ENCODE measurements around the gene VPS37C. TPM values are rescaled to one million over a fixed set of nuclear protein-coding genes. Genes with fewer than 3 reads are reported as not detected.

Gene VPS37C
- total RNA-seq, 1 experiment from 2014 or later, result 19.0 TPM

DNA sequence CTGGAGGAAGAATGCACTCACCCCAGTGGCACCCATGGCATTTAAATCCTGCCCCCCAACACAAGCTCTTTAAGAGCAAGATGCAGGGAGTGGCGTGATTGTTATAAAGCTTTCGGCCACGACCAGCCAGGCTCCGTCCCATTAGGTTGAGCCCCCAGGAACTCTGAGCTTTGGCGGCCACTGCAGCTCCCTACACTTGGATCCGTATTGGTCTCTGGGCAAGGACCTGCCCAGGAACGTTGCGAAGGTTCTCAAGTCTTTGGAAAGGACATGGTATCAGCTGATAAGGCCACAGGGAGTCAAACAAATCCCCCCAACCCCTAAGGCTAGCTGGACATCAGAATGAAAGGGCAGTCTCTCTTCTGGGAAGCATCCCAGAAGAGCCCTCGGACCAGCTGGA, 9.3 kb upstream of the VPS37C start:
- WGBS (ENCODE audit: extremely low coverage, insufficient read length, low lambda C conversion rate), result no CpG with 5 or more reads among the region's 9 CpGs
- no peak overlapping the region for H4K91ac ChIP-seq (ENCODE audit: insufficient read length, low read depth, low read length)
- Mint-ChIP-seq H3K36me3 (ENCODE audit: insufficient read depth in 1 of 3, low read depth in 3 of 3) (peaks cover 0 to 4% (median 0%) of the 10 kb centered on the region in 3 experiments; a peak in 1 of 7 replicates), H3K4me1 (peaks cover 0 to under 1% of the 10 kb centered on the region in 2 experiments; a peak in 1 of 4 replicates), H3K27me3 (ENCODE audit: low read depth) (peaks cover 32% of the 10 kb centered on the region), H3K4me3 (no peak overlapping the region), H3K9me3 (peaks cover 7 to 9% of the 10 kb centered on the region in 2 experiments; a peak in 4 of 5 replicates), H3K27ac (no peak overlapping the region)
- no peak overlapping the region for H4K5ac ChIP-seq (ENCODE audit: insufficient read length, low read depth, low read length)
- no peak overlapping the region for H2BK15ac ChIP-seq (ENCODE audit: low read depth, low read length)
- no peak overlapping the region for H2AFZ ChIP-seq (ENCODE audit: low read length)
- no peaks in the 10 kb centered on the region for H3K4me1 ChIP-seq (ENCODE audit: insufficient read depth, low read length)
- H3K23me2 ChIP-seq (ENCODE audit: insufficient read length, low read depth, low read length, poor library complexity, severe bottlenecking), result no peaks in the 10 kb centered on the region
- TF ChIP-seq, protein P1, sequence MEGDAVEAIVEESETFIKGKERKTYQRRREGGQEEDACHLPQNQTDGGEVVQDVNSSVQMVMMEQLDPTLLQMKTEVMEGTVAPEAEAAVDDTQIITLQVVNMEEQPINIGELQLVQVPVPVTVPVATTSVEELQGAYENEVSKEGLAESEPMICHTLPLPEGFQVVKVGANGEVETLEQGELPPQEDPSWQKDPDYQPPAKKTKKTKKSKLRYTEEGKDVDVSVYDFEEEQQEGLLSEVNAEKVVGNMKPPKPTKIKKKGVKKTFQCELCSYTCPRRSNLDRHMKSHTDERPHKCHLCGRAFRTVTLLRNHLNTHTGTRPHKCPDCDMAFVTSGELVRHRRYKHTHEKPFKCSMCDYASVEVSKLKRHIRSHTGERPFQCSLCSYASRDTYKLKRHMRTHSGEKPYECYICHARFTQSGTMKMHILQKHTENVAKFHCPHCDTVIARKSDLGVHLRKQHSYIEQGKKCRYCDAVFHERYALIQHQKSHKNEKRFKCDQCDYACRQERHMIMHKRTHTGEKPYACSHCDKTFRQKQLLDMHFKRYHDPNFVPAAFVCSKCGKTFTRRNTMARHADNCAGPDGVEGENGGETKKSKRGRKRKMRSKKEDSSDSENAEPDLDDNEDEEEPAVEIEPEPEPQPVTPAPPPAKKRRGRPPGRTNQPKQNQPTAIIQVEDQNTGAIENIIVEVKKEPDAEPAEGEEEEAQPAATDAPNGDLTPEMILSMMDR (conservative IDR thresholded peaks at IDR 0.05), result no peak
- no peak overlapping the region for H3T11ph ChIP-seq (ENCODE audit: low read length)
- no peak overlapping the region for H3K4me2 ChIP-seq (ENCODE audit: insufficient read depth, insufficient read length, low read length)
- no peaks in the 10 kb centered on the region for H3K79me1 ChIP-seq (ENCODE audit: insufficient read depth, low read depth, low read length, poor library complexity, severe bottlenecking)
- no peak overlapping the region for H3K9ac ChIP-seq (ENCODE audit: extremely low read depth, insufficient read length, low read length)
- no peak overlapping the region for H2BK20ac ChIP-seq (ENCODE audit: low read depth, low read length, poor library complexity, severe bottlenecking)
- H2BK5ac ChIP-seq (ENCODE audit: insufficient read length, low read length), result no peak overlapping the region
- H3K27me3 ChIP-seq (ENCODE audit: insufficient read depth, low read length), result no peaks in the 10 kb centered on the region
- no peak overlapping the region for H3K27ac ChIP-seq (ENCODE audit: insufficient read length, low read depth, low read length)
- H4K20me1 ChIP-seq (ENCODE audit: control insufficient read depth, insufficient read depth, insufficient read length), result no peaks in the 10 kb centered on the region
- no peak overlapping the region for H3K18ac ChIP-seq (ENCODE audit: insufficient read length, low read depth, low read length)
- no peak overlapping the region for H4K8ac ChIP-seq (replicated peaks; ENCODE audit: insufficient read length, low read depth, low read length)
- DNase-seq, result no peak
- no peak overlapping the region for H2AK5ac ChIP-seq (ENCODE audit: insufficient read length, low read length)
- no peaks in the 10 kb centered on the region for H3K9me3 ChIP-seq (ENCODE audit: control insufficient read depth, low read depth, low read length)
- H2BK120ac ChIP-seq (ENCODE audit: low read depth, low read length, poor library complexity, severe bottlenecking), result no peak overlapping the region
- H3K56ac ChIP-seq (ENCODE audit: insufficient read length, low read depth, low read length), result no peak overlapping the region
- no peak overlapping the region; the same call in 1 of the 2 replicates for H3K14ac ChIP-seq (ENCODE audit: insufficient read depth, low read length)
- no peaks in the 10 kb centered on the region for H3K79me2 ChIP-seq (ENCODE audit: insufficient read depth, low read length)
- H2BK12ac ChIP-seq (ENCODE audit: insufficient read length, low read depth, low read length), result no peak overlapping the region
- H3K4ac ChIP-seq (ENCODE audit: low read depth, low read length), result no peak overlapping the region
- no peak overlapping the region for H3K23ac ChIP-seq (ENCODE audit: insufficient read length, low read depth, low read length)
